Upper lobe of left lung (tissue), 6 donors: Measurements from ENCODE around the gene TMEM35B. TPM values are rescaled to one million over a fixed set of nuclear protein-coding genes. Genes with fewer than 3 reads are reported as not detected.
A peak's percentile ranks its signal among the peaks of the same experiment; 100 is the strongest.

Experiments used
- ATAC-seq, 2 donors: fragments of 200-7000 bp; cut with Tn5 transposase; one replicate each; pipeline ENCODE4 v1.9.1; 2022; ENCODE audit warnings: mild to moderate bottlenecking in 2 of 2, moderate library complexity in 2 of 2; ENCODE audit not compliant: low FRiP score in 2 of 2
- DNase-seq, 2 donors: peaks; one replicate each; pipeline ENCODE4 v3.0.0-alpha.2; 2019 to 2020
- H3K27ac ChIP-seq, 4 donors: fragments of 200-600 bp; sonication (generic); one replicate each; pipeline ENCODE4 v1.5.1; 2016 to 2019
- H3K27me3 ChIP-seq, 4 donors: fragments of 200-600 bp; sonication (generic); one replicate each; pipeline ENCODE4 v1.5.1; 2017 to 2019
- H3K36me3 ChIP-seq, 4 donors: fragments of 200-600 bp; sonication (generic); one replicate each; pipeline ENCODE4 v1.5.1; 2016 to 2019
- H3K4me1 ChIP-seq, 4 donors: fragments of 200-600 bp; sonication (generic); one replicate each; pipeline ENCODE4 v1.5.1; 2018 to 2019
- H3K4me3 ChIP-seq, 4 donors: fragments of 200-600 bp; sonication (generic); one replicate each; pipeline ENCODE4 v1.5.1; 2017 to 2019; ENCODE audit warnings: mild to moderate bottlenecking in 2 of 4, moderate library complexity in 1 of 4
- H3K9me3 ChIP-seq, 4 donors: fragments of 200-600 bp; sonication (generic); one replicate each; pipeline ENCODE4 v1.5.1; 2018 to 2019
- CTCF ChIP-seq, 6 experiments: fragments of 450-650 bp in 4 of 6; fragments of 200-600 bp in 2 of 6; sonication (generic) in 2 of 6; IDR thresholded peaks; one replicate each; pipeline ENCODE4 v1.5.1; 2016 to 2019; ENCODE audit warnings: antibody characterized with exemption in 6 of 6
- EP300 ChIP-seq, 4 donors: sonication (generic); formaldehyde crosslinking; IDR thresholded peaks; one replicate each; pipeline ENCODE4 v1.5.1; 2017; ENCODE audit warnings: antibody characterized with exemption in 4 of 4, control low read depth in 2 of 4
- POLR2A ChIP-seq, 4 donors: fragments of 450-650 bp; IDR thresholded peaks; one replicate each; pipeline ENCODE4 v1.5.1; 2016 to 2017; ENCODE audit warnings: antibody characterized with exemption in 4 of 4, mild to moderate bottlenecking in 2 of 4
- POLR2AphosphoS5 ChIP-seq, 2 donors: sonication (generic); formaldehyde crosslinking; IDR thresholded peaks; one replicate each; pipeline ENCODE4 v1.5.1; 2017; ENCODE audit warnings: antibody characterized with exemption in 2 of 2
- WGBS, 2 donors: methylation state at CpG; one replicate each; pipeline ENCODE4 v1.1.5; 2017 to 2018; 5-methylcytosine and 5-hydroxymethylcytosine counted together
- total RNA-seq, 6 donors: library from RNA; depleted of rRNA in 4 of 6; stranded (reverse); fragments of >200 nt in 4 of 6; gene quantifications; one replicate each; pipeline versions ENCODE4 v1.1.0 to v1.2.1, GENCODE V29; 2016 to 2021
- donor health status: DM: no; HTN: no; CAD: no; lungs with moderate emphysema.
- donor health status: DM: no; HTN: yes; CAD: no; lungs with severe emphysema.

The TMEM35B gene
- total RNA-seq: 10 to 100 TPM in 5 of 6 donors, 1 to 10 TPM in 1; 8.4 to 49.9 (median 35.5) TPM

GRCh38 chr1:34984793-34985608, at the start of gene TMEM35B:
TMEM35B (minus strand) TSS chr1:34985347; CDS start chr1:34985305, 42 bp downstream.
- Histone ChIP-seq H3K4me1 (peaks cover 22 to 37% (median 25%) of the 10 kb centered on the region in 4 donors), H3K27ac (peak within 1 kb of the TSS; percentile 93 to 96 (median 94)), H3K36me3 (peaks cover 0 to 18% (median 0%) of the 10 kb centered on the region in 4 donors), H3K9me3 (no peaks in the 10 kb centered on the region), H3K4me3 (peak within 1 kb of the TSS; percentile 49 to 96 (median 72)), H3K27me3 (no peaks in the 10 kb centered on the region)
- DNase-seq: peak; percentile 64 to 95
- WGBS, 2 donors: 1 to 3% methylated on average over 11 to 38 of the region's 58 CpGs
- TF ChIP-seq CTCF (IDR thresholded peaks at IDR 0.05): peak in 3 of 6 experiments; percentile 17 to 26 (median 24)
- TF ChIP-seq POLR2AphosphoS5 (IDR thresholded peaks at IDR 0.05): peak; percentile 27 to 85
- TF ChIP-seq EP300 (IDR thresholded peaks at IDR 0.05): no peak
- TF ChIP-seq POLR2A (IDR thresholded peaks at IDR 0.05): peak in 3 of 4 donors; percentile 54 to 88 (median 67)
- ATAC-seq: peak; percentile 85 to 96

- Histone ChIP-seq H3K9me3 (peaks cover 0 to 11% (median 0%) of the 10 kb centered on the region in 4 donors), H3K27ac (no peak overlapping the region), H3K4me3 (no peak overlapping the region), H3K36me3 (no peaks in the 10 kb centered on the region), H3K27me3 (no peaks in the 10 kb centered on the region), H3K4me1 (peaks cover 15 to 21% (median 19%) of the 10 kb centered on the region in 4 donors)
- DNase-seq: no peak
- TF ChIP-seq POLR2AphosphoS5 (IDR thresholded peaks at IDR 0.05) (no peak), POLR2A (IDR thresholded peaks at IDR 0.05) (no peak), EP300 (IDR thresholded peaks at IDR 0.05) (no peak), CTCF (IDR thresholded peaks at IDR 0.05) (no peak)
- no peak for ATAC-seq
- 90 to 100% methylated on average over 1 of the region's 1 CpG for WGBS, 2 donors
Observed at GRCh38 chr1:35033346-35033745, 48.2 kb upstream of the TMEM35B start.

- ATAC-seq (no peak), DNase-seq (no peak)
- Histone ChIP-seq H3K36me3 (peaks cover 0 to 3% (median 0%) of the 10 kb centered on the region in 4 donors), H3K4me3 (peak overlapping the region in 3 of 4 donors; percentile 66 to 76 (median 68)), H3K9me3 (peaks cover 0 to 11% (median 0%) of the 10 kb centered on the region in 4 donors), H3K27me3 (no peaks in the 10 kb centered on the region), H3K4me1 (peaks cover 15 to 21% (median 19%) of the 10 kb centered on the region in 4 donors), H3K27ac (peak overlapping the region in 1 of 4 donors; percentile 91)
- WGBS, 2 donors: 73 to 95% methylated on average over 1 of the region's 1 CpG
- TF ChIP-seq CTCF (IDR thresholded peaks at IDR 0.05): no peak
- TF ChIP-seq EP300 (IDR thresholded peaks at IDR 0.05): no peak
- TF ChIP-seq POLR2AphosphoS5 (IDR thresholded peaks at IDR 0.05): no peak
- TF ChIP-seq POLR2A (IDR thresholded peaks at IDR 0.05): no peak
Observed at GRCh38 chr1:35032384-35032739, 47.2 kb upstream of the TMEM35B start.

GRCh38 chr1:35030756-35031446, 45.8 kb upstream of the TMEM35B start:
- DNase-seq: peak in 1 of 2 donors; percentile 26
- H3K4me3 ChIP-seq: peak overlapping the region; percentile 33 to 76 (median 67)
- H3K36me3 ChIP-seq: peaks cover 0 to 14% (median 0%) of the 10 kb centered on the region in 4 donors
- peaks cover 15 to 21% (median 19%) of the 10 kb centered on the region in 4 donors for H3K4me1 ChIP-seq
- H3K27ac ChIP-seq: peak overlapping the region; percentile 85 to 95 (median 88)
- no peaks in the 10 kb centered on the region for H3K27me3 ChIP-seq
- TF ChIP-seq CTCF (IDR thresholded peaks at IDR 0.05): no peak
- TF ChIP-seq EP300 (IDR thresholded peaks at IDR 0.05): no peak
- TF ChIP-seq POLR2AphosphoS5 (IDR thresholded peaks at IDR 0.05): no peak
- no peak for TF ChIP-seq POLR2A (IDR thresholded peaks at IDR 0.05)
- 7 to 8% methylated on average over 16 to 17 of the region's 17 CpGs for WGBS, 2 donors
- peak in 1 of 2 donors; percentile 66 for ATAC-seq
- peaks cover 0 to 11% (median 0%) of the 10 kb centered on the region in 4 donors for H3K9me3 ChIP-seq
